GM12874 (cell line): Measurements from ENCODE around the gene BRD9.

Experiments used
- TF ChIP-seq, protein P1 (sequence below): IDR thresholded peaks from 2 replicates; pipeline ENCODE4 v1.5.1; 2011; ENCODE audit warnings: low read depth, mild to moderate bottlenecking, control low read depth, low read length, moderate library complexity; ENCODE audit not compliant: insufficient read depth

Gene BRD9

GRCh38 chr5:886716-887325, 5.8 kb downstream of the BRD9 start:
- TF ChIP-seq, protein P1, sequence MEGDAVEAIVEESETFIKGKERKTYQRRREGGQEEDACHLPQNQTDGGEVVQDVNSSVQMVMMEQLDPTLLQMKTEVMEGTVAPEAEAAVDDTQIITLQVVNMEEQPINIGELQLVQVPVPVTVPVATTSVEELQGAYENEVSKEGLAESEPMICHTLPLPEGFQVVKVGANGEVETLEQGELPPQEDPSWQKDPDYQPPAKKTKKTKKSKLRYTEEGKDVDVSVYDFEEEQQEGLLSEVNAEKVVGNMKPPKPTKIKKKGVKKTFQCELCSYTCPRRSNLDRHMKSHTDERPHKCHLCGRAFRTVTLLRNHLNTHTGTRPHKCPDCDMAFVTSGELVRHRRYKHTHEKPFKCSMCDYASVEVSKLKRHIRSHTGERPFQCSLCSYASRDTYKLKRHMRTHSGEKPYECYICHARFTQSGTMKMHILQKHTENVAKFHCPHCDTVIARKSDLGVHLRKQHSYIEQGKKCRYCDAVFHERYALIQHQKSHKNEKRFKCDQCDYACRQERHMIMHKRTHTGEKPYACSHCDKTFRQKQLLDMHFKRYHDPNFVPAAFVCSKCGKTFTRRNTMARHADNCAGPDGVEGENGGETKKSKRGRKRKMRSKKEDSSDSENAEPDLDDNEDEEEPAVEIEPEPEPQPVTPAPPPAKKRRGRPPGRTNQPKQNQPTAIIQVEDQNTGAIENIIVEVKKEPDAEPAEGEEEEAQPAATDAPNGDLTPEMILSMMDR, result no peak

DNA sequence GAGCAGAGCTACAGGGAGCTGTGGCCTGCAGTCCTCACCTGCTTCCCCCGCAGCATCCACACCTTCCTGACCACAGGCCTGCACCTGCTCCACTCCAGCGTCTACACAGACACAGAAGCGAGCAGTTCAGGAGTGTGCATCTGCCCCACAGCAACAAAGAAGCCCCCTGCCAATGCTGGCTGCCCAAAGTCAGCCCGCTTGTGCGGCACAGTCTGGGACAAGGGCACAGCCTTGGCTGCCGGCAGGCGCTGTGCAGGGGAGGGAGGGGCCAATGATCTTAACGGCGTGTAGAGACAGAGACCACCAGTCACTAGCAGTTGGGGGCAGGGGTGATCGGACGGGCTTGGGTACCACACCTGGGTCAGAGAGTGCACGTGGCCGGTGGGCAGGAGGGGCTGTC, 6.6 kb downstream of the BRD9 start:
- TF ChIP-seq, protein P1, result no peak

- TF ChIP-seq, protein P1, result no peak
Observed at GRCh38 chr5:885529-885928, 7.1 kb downstream of the BRD9 start.

- TF ChIP-seq, protein P1, result no peak
Observed at GRCh38 chr5:885127-885442, 7.5 kb downstream of the BRD9 start.

DNA sequence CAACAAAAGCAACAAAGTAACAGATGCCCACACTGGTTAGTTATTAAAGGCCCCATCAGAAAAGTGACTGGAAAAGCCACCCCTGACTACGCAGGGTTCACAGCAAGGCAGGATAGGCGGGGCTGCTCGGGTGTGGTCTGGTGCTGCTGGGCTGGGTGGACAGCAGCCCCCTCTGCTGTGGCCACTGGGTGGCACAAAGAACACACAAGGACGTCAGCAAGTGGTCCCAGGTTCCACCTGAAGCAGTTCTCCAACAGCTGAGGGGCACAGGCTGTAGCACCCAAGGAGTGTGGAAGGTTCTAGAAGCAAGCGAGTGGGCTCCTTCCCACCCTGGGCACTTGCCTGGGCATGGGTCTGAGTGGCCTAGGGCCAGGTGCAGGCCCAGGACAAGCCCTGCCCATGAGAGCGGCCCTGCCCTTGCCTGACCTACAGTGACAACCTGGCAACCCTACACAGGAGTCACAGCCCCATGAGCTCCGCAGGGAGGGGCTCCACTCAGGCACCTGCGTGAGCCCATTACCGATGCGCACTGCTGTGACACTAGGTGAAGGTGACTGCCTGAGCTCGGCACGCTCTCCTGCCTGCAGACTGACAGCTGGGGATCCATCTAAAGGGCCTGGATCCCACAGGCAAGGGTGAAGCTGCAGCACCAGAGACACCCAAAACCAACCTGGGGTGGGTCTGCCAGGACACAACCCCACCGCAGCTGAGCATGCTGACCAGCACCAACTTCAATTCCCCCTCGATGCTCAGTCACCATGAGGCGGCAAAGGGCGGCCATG, 8.1 kb downstream of the BRD9 start:
- TF ChIP-seq, protein P1, result no peak

GRCh38 chr5:883475-884181, 9.0 kb downstream of the BRD9 start:
- TF ChIP-seq, protein P1, result no peak
